ENCODE results near the gene CAMKV. TPM values are rescaled to one million over a fixed set of nuclear protein-coding genes. Genes with fewer than 3 reads are reported as not detected.

Gene CAMKV
- total and polyA plus RNA-seq, 11 donors, result not detected

- intact Hi-C loops (cut with DNase I), result loop anchor here in 6 of 10 donors (5.0 to 10.0 kb wide), 8 partner anchors 43 to 356 kb away; partner anchors contain the start of genes AMIGO3 (in 1 of the 6), GMPPB (in 1 of the 6) and TRAIP (in 1 of the 6)
- DNase-seq, result peak in 4 of 5 donors; percentile 33 to 79 (median 58)
- no peak for TF ChIP-seq POLR2A (IDR thresholded peaks at IDR 0.05)
- TF ChIP-seq, protein P1, sequence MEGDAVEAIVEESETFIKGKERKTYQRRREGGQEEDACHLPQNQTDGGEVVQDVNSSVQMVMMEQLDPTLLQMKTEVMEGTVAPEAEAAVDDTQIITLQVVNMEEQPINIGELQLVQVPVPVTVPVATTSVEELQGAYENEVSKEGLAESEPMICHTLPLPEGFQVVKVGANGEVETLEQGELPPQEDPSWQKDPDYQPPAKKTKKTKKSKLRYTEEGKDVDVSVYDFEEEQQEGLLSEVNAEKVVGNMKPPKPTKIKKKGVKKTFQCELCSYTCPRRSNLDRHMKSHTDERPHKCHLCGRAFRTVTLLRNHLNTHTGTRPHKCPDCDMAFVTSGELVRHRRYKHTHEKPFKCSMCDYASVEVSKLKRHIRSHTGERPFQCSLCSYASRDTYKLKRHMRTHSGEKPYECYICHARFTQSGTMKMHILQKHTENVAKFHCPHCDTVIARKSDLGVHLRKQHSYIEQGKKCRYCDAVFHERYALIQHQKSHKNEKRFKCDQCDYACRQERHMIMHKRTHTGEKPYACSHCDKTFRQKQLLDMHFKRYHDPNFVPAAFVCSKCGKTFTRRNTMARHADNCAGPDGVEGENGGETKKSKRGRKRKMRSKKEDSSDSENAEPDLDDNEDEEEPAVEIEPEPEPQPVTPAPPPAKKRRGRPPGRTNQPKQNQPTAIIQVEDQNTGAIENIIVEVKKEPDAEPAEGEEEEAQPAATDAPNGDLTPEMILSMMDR (IDR thresholded peaks at IDR 0.05), result no peak
- WGBS, 4 donors, result 58 to 63% (median 59%) methylated on average over 5 to 8 of the region's 8 CpGs
- H3K4me1 ChIP-seq, result peaks cover 5 to 30% (median 18%) of the 10 kb centered on the region in 12 donors
- H3K4me3 ChIP-seq, result no peak overlapping the region
- no peaks in the 10 kb centered on the region for H3K9me3 ChIP-seq
- H3K27ac ChIP-seq, result peak overlapping the region in 2 of 12 donors; percentile 9 to 14
- H3K27me3 ChIP-seq, result no peaks in the 10 kb centered on the region
- H3K36me3 ChIP-seq, result no peaks in the 10 kb centered on the region
- ATAC-seq, result peak; percentile 63 to 85 (median 75)
These were observed 30.9 kb upstream of the CAMKV start for GRCh38 chr3:49900491-49901153.

DNA sequence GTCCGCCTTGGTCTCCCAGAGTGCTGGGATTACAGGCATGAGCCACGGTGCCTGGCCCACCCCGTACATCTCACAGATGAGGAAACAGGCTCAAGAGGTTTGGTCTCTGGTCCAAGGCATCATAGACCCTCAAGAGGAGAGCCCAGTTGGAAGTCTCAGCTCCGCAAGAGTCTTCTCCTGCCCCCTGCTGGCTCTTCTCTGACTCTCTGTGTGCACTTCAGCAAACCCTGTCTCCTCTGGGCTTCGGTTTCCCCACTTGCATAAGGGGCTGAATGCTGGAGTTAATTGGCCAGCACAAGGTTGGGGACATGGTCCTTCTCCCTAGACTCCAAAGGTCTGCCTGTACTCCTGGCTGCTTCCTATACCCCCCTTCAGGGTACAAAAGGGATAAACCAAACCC lies 30.1 kb upstream of the CAMKV start:
- Histone ChIP-seq H3K4me1 (peaks cover 3 to 26% (median 14%) of the 10 kb centered on the region in 12 donors), H3K4me3 (no peak overlapping the region), H3K36me3 (no peaks in the 10 kb centered on the region), H3K9me3 (no peaks in the 10 kb centered on the region), H3K27ac (no peak overlapping the region), H3K27me3 (no peaks in the 10 kb centered on the region)
- WGBS, 4 donors, result 67 to 75% (median 72%) methylated on average over 4 to 5 of the region's 5 CpGs
- TF ChIP-seq, protein P1 (IDR thresholded peaks at IDR 0.05), result peak in 10 of 12 donors; percentile 8 to 48 (median 23)
- no peak for TF ChIP-seq POLR2A (IDR thresholded peaks at IDR 0.05)
- DNase-seq (no peak), ATAC-seq (no peak)
- intact Hi-C loops (cut with DNase I), result loop anchor here in 6 of 10 donors (5.0 to 10.0 kb wide), 8 partner anchors 43 to 355 kb away; partner anchors contain the start of genes AMIGO3 (in 1 of the 6), GMPPB (in 1 of the 6) and TRAIP (in 1 of the 6)

DNA sequence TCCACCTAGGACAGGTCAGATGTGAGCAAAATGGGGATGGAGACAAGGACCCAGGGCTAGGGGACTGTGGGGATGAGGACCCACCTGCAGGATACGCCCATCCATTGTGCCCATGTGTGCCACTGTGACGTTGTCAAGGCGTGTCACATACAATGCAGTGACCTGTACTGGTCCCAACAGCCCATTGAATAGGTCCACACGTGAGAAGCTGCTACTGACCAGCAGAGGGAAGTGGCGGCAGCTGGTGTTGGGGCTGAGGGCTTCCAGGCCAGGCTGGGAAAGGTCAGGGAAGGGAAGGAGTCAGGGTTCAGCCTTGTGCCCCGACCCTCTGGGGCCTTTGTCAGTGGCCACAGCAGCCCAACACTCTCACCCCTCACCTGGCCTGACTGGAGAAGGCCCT lies 29.3 kb upstream of the CAMKV start:
- intact Hi-C loops (cut with DNase I), result loop anchor here in 1 of 10 donors (10.0 kb wide), 1 partner anchor 194 kb away; no protein-coding TSS in a partner anchor
- no peaks in the 10 kb centered on the region for H3K27me3 ChIP-seq
- WGBS, 4 donors, result 81 to 85% (median 82%) methylated on average over 6 of the region's 6 CpGs
- ATAC-seq (no peak), DNase-seq (no peak)
- H3K9me3 ChIP-seq, result no peaks in the 10 kb centered on the region
- TF ChIP-seq, protein P1 (IDR thresholded peaks at IDR 0.05), result no peak
- no peak for TF ChIP-seq POLR2A (IDR thresholded peaks at IDR 0.05)
- no peak overlapping the region for H3K4me3 ChIP-seq
- H3K36me3 ChIP-seq, result no peaks in the 10 kb centered on the region
- H3K27ac ChIP-seq, result no peak overlapping the region
- H3K4me1 ChIP-seq, result peaks cover 3 to 24% (median 12%) of the 10 kb centered on the region in 12 donors

GRCh38 chr3:49896345-49896744 lies 26.6 kb upstream of the CAMKV start:
- intact Hi-C loops (cut with DNase I), result loop anchor here in 1 of 10 donors (10.0 kb wide), 1 partner anchor 192 kb away; no protein-coding TSS in a partner anchor
- Histone ChIP-seq H3K9me3 (no peaks in the 10 kb centered on the region), H3K4me1 (peaks cover 0 to 9% (median 7%) of the 10 kb centered on the region in 12 donors), H3K27ac (no peak overlapping the region), H3K27me3 (no peaks in the 10 kb centered on the region), H3K4me3 (no peak overlapping the region), H3K36me3 (no peaks in the 10 kb centered on the region)
- TF ChIP-seq, protein P1 (IDR thresholded peaks at IDR 0.05), result no peak
- no peak for TF ChIP-seq POLR2A (IDR thresholded peaks at IDR 0.05)
- ATAC-seq (peak in 1 of 4 donors; percentile 28), DNase-seq (no peak)
- WGBS, 4 donors, result 59 to 75% (median 74%) methylated on average over 4 to 5 of the region's 5 CpGs
